Colonic mucosa (tissue), 4 donors: ENCODE data around the gene COBL. TPM values are rescaled to one million over a fixed set of nuclear protein-coding genes. Genes with fewer than 3 reads are reported as not detected.

Experiments
- DNase-seq: peaks from one replicate; pipeline ENCODE4 v3.0.0-alpha.2; 2020
- H3K27ac ChIP-seq: fragments of 200-600 bp; one replicate; pipeline ENCODE4 v1.8.0; 2021
- H3K27me3 ChIP-seq: fragments of 200-600 bp; one replicate; pipeline ENCODE4 v1.8.0; 2021
- H3K36me3 ChIP-seq: fragments of 200-600 bp; one replicate; pipeline ENCODE4 v1.8.0; 2021
- H3K4me1 ChIP-seq: fragments of 200-600 bp; one replicate; pipeline ENCODE4 v1.8.0; 2021; ENCODE audit warnings: mild to moderate bottlenecking
- H3K4me3 ChIP-seq: fragments of 200-600 bp; one replicate; pipeline ENCODE4 v1.8.0; 2021
- H3K9ac ChIP-seq, 2 donors: one replicate each; pipeline ENCODE4 v1.7.0; 2013; ENCODE audit warnings: control low read depth in 2 of 2, low read depth in 2 of 2, low read length in 2 of 2
- H3K9me3 ChIP-seq: fragments of 200-600 bp; one replicate; pipeline ENCODE4 v1.8.0; 2021
- CTCF ChIP-seq: fragments of 200-600 bp; IDR thresholded peaks from one replicate; pipeline ENCODE4 v1.8.0; 2022; ENCODE audit warnings: antibody characterized with exemption, mild to moderate bottlenecking
- intact Hi-C: fragments of 100-400 bp; cut with DNase I; formaldehyde crosslinking; loops from one replicate; pipeline ENCODE4 v1.14.1; 2022
- total RNA-seq, 2 donors: library from RNA; stranded (reverse); fragmentation: NEBNext Ultra II Directional in 1 of 2; extraction: Animal tissue kit (Norgen Biotek cat#: 25700) in 1 of 2; gene quantifications; one replicate each; pipeline ENCODE4 v1.2.1, GENCODE V29; 2021
- donor health status: healthy.
- donor health status: DM: no; HTN: no; CAD: no.
- donor health status: DM: no; HTN: no; CAD: no.

COBL gene
- total RNA-seq, 2 donors from 2014 or later: 36.8 to 49.2 TPM

- intact Hi-C loops: no loop called here
- DNase-seq: no peak
- Histone ChIP-seq H3K9me3 (no peaks in the 10 kb centered on the region), H3K4me3 (no peak overlapping the region), H3K9ac (no peak overlapping the region), H3K27me3 (no peaks in the 10 kb centered on the region), H3K36me3 (no peaks in the 10 kb centered on the region), H3K27ac (no peak overlapping the region), H3K4me1 (no peaks in the 10 kb centered on the region)
- no peak for TF ChIP-seq CTCF
These were observed 297.3 kb downstream of the COBL start for GRCh38 chr7:51019191-51019844.

DNA sequence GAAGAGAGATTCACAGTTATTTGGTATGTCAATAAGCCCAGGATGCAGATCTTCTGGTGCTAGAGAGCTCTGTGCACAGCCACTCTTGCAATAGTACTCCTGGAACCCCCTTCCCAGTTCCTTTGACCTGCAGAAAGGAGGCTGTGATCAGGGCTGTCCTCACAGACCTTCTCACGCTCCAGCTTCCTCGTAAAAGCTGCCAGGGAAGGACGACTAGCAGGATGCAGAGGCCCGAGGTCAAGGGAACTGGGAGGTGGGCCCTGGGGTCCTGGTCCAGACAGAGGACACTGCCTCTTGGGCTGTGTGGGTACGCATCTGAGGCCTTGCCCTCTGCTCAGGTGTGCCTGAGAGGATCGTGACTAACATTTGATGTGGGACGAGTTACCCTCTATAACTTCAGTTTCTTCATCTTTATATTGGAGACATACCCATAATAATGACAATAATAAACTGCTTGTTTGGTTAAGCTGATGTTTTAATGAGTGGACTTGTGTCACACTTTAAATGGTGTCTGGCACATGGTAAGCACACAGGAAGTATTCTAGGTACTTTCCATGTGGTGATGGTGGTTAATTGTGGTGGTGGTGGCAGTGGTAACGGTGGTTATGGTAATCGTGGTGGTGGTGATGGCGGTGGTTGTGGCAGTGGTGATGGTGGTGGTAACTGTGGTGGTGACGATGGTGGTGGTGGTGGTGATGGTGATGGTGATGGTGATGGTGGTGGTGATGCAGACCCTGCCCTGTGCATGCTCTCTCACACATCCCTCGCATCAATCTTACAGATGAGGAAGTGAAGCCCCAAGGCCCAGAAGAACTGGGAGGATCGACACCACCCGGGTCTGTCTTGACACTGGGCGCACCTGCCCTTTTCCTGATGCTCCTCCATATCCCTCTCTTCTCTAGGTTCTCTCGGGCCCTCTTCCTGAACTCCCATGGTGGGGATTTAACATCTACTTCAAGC lies 298.8 kb downstream of the COBL start:
- Histone ChIP-seq H3K4me3 (no peak overlapping the region), H3K36me3 (no peaks in the 10 kb centered on the region), H3K9ac (no peak overlapping the region), H3K9me3 (no peaks in the 10 kb centered on the region), H3K27ac (no peak overlapping the region), H3K27me3 (no peaks in the 10 kb centered on the region), H3K4me1 (no peaks in the 10 kb centered on the region)
- no peak for DNase-seq
- intact Hi-C loops: no loop called here
- TF ChIP-seq CTCF: no peak

GRCh38 chr7:51016546-51016945 lies 300.1 kb downstream of the COBL start:
- H3K9me3 ChIP-seq: no peaks in the 10 kb centered on the region
- H3K27ac ChIP-seq: no peak overlapping the region

DNA sequence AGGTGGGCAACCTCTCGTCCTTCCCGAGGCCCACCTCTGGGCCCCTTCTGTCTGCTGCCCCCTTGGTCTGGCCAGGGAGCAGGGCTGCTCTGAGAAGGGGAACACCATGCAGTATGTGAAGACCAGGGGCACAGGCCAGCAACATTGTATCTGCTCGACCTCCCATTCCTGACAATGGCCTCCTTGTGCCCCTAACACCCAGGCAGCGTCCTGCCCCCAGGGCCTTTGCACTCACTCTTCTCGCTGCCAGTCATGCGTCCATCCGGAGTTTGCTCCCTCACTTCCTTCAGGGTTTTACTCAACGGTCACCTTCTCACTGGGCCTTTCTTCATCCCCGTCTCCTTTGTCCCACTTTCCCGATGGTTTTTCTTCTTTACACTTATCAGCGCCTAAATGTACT lies 301.0 kb downstream of the COBL start:
- Histone ChIP-seq H3K36me3 (no peaks in the 10 kb centered on the region), H3K9ac (no peak overlapping the region), H3K4me3 (no peak overlapping the region), H3K27ac (no peak overlapping the region), H3K27me3 (no peaks in the 10 kb centered on the region), H3K4me1 (no peaks in the 10 kb centered on the region), H3K9me3 (no peaks in the 10 kb centered on the region)
- no peak for TF ChIP-seq CTCF
- no peak for DNase-seq
- intact Hi-C loops: no loop called here

More at GRCh38 chr7:51016546-51016945, 300.1 kb downstream of the COBL start:
- Histone ChIP-seq H3K4me3 (no peak overlapping the region), H3K4me1 (no peaks in the 10 kb centered on the region), H3K9ac (no peak overlapping the region), H3K36me3 (no peaks in the 10 kb centered on the region), H3K27me3 (no peaks in the 10 kb centered on the region)
- intact Hi-C loops: no loop called here
- no peak for DNase-seq
- no peak for TF ChIP-seq CTCF

- no peak for TF ChIP-seq CTCF
- no peaks in the 10 kb centered on the region for H3K27me3 ChIP-seq
- no peak overlapping the region for H3K4me3 ChIP-seq
- no peak for DNase-seq
- no peak overlapping the region for H3K27ac ChIP-seq
- H3K9ac ChIP-seq: no peak overlapping the region
- no peaks in the 10 kb centered on the region for H3K4me1 ChIP-seq
- H3K9me3 ChIP-seq: no peaks in the 10 kb centered on the region
- intact Hi-C loops: no loop called here
- no peaks in the 10 kb centered on the region for H3K36me3 ChIP-seq
These were observed 301.8 kb downstream of the COBL start for GRCh38 chr7:51014811-51015210.
